Measurements from ENCODE around the gene KCNK7.
"Not testable (repeated sequence)": the region's sequence is repeated elsewhere in the genome, so short reads cannot be mapped to it uniquely, and the experiment has no call there.

Gene KCNK7

DNA sequence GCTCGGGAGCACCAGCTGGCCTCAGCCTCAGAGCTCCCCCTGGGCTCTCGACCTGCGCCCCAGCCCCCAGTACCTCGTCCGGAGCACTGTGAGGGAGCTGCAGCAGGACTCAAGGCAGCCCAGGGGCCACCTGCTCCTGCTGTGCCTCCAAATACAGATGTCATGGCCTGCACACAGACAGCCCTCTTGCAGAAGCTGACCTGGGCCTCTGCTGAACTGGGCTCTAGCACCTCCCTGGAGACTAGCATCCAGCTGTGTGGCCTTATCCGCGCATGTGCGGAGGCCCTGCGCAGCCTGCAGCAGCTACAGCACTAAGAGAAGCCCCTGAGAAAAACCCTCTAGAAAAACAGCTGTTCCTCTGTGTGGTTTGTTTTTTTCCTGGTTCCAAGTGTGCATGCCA is 24.2 kb downstream of the KCNK7 start:
- no peak for DNase-seq

DNA sequence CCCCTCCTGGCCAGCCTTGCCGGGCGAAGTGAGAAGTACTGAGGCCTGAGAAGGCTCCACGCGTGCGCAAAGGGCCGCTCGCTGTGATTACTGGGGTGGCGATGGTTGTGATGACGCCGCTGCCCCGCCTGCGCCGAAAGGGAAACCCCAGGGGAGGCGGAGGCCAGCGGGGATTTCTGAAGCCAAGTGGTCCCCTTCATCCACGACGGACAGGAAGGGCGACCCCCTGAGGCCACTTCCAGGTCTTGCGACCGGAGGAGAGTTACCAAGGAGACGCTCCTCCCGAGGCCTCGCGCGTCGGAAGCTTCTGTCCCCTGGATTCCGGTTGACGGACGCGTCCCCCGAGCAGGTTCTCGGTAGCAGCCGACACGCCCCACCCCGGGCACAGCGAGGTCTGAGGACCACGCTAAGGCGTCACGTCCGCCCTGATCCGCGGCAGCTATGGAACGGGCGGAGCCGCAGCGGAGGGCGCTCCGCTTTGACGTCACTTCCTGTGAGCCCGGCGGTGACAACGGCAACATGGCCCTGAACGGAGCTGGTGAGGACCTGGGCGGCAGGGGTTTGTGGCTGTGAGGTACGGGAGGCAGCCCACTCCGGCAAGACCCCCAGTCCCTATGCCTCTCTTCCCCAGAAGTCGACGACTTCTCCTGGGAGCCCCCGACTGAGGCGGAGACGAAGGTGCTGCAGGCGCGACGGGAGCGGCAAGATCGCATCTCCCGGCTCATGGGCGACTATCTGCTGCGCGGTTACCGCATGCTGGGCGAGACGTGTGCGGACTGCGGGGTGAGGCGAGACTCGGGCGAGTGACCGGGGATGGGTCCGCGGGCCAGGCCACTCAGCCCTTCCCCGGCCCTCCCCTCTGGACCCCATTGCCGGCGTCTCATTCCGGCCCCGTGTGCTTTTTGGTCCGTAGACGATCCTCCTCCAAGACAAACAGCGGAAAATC is 25.4 kb downstream of the KCNK7 start, which contains the start of gene ZNRD2:
Gene ZNRD2 (plus strand): TSS at position 505 of the 946 bp plus-strand sequence. CDS start 15 bp downstream, at position 520.
- peak; percentile 93 for DNase-seq

DNA sequence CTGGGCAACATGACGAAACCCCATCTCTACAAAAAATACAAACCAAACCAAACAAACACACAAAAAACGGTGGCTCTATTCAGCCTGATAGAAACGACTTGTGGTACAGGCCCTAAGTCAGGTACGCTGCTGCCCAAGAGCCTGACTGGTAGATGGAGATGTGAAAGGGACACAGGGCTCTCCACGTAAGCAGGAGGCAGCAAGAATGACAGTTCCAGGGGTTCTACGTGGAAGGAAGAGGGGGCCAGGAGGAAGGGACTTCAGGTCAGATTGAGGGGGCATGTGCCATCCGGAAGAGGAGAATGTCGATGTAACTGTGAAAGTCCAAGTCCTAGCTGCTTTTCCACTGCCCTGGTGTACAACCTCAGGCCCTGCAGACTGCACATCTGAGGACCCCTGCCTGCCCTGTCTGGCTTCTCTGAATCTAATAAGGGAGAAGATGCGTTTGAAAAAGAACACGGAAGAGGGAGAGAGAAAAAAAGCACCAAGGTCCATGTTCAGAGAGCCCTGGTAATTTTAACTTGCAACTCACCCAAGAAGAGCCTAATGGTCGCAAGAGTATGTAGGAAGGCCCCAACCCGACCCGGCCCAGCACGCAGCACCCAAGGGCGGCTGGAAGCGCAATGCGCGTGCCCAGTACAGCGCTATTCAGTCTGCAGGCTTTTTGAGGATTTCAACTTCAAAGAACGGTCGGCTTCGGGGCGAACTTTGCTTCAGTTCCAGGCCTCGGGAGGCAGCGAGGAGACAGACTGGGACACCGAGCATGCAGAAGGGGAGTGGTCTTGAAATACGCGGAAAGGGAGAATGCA is 26.2 kb downstream of the KCNK7 start:
- no peak for DNase-seq

DNA sequence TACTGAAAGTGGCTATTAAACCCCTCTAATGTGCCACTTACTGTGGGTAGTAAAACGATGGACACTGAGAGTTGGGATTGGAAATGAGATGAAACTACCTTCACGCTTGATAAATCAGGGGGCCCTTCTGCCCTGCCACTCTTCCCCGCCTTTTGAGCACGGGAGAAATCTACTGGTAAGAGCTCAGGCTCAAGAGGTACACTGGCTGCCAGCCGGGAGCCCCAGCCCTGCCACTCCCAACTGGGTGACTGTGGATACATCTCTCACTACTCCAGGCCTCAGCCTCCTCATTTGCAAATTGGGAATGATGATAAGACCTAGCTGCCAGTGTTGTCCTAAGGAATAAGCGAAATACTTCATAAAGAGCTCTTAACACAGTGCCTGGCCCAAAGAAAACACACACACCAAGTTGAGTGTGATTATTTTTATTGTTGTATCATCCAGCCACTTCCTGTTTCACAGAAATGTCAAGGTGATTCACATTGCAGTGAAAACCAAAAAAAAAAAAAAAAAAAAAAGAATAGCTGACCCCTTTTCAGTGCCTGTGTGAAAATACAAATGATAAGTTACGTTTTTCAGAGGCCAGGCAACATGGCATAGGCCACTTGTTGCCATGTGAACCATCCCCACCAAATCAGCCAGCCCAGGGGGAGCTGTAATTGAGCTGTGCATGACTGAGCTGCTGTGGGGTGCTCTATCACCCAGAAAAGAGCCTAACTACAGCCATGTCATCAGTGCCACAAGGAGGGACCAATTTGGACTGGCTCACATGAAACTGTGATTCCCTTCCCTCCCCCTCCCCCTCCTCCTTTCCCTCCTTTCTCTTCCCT is 29.8 kb downstream of the KCNK7 start:
- no peak for DNase-seq

DNA sequence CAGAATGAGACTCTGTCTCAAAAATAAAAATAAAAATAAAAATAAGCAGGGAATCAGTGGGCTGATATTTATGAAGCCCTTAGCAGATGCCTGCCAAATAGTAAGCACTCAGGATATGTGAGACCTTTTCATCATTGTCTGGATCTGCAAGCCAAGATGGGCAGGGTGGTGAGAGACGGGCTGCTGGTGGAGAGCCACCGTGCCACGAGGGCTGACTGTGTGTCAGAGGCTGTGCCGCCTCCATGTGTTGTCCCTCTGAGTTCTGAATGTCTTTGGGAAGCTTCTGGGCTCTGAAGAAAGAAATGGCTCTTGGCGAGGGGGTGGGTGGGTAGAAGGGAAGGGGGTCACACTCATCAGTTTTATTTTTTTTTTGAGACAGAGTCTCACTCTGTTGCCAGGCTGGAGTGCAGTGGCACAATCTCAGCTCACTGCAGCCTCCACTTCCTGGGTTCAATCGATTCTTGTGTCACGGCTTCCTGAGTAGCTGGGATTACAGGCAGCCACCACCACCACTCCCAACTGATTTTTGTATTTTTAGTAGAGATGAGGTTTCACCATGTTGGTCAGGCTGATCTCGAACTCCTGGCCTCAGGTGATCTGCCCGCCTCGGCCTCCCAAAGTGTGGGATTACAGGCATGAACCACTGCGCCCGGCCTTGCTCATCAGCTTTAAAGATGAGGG is 30.6 kb downstream of the KCNK7 start:
- DNase-seq, result not testable (repeated sequence)

DNA sequence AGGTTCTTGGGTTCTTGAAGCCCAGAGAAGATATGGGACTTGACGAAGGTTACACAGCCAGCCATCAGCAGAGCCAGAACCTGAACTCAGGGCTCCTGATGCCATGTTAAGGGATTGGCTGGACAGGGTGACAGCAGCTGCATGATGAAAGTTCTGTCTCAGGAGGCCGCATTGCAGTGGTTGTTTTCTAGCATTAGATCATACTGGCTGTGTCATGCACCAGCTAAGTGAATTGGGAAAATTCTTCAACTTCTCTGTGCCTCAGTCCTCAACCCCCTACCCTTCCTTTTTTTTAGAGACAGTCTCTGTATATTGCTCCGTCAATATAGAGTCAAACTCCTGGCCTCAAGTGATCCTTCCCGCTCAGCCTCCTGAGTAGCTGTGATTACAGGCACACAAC is 32.0 kb downstream of the KCNK7 start:
- DNase-seq, result no peak

DNA sequence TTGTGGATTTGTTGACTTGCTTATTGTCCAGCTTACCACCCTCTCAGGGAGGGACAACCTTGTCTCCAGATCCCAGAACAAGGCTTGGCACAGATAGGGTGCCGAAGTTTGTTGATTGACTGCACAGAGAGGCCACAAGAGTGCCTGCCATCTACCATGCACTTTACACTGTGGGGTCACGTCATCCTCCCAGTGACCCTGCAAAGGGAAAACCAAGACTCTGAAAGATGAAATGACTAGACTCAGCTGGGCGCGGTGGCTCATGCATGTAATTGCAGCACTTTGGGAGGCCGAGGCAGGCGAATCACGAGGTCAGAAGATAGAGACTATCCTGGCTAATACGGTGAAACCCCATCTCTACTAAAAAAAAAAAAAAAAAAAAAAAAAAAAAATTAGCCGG is 32.8 kb downstream of the KCNK7 start:
- DNase-seq, result no peak

DNA sequence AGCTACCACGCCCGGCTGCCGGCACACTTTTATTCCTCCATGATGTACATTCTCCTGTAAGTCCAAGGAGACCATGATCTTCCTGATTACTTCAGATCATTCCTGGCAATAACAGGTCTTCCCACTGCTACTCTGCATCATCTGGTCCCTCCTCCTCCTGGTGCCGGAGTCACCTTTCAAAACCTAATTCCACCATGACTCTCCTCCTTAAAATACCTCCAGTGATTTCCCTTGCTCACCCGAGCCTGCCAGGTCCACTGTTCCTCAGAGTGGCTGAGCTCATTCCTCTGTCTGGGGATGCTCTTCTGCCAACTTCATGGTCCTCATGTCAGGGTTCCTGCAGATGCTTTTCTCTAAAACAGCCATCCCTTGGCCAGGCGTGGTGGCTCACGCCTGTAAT is 33.6 kb downstream of the KCNK7 start:
- no peak for DNase-seq

DNA sequence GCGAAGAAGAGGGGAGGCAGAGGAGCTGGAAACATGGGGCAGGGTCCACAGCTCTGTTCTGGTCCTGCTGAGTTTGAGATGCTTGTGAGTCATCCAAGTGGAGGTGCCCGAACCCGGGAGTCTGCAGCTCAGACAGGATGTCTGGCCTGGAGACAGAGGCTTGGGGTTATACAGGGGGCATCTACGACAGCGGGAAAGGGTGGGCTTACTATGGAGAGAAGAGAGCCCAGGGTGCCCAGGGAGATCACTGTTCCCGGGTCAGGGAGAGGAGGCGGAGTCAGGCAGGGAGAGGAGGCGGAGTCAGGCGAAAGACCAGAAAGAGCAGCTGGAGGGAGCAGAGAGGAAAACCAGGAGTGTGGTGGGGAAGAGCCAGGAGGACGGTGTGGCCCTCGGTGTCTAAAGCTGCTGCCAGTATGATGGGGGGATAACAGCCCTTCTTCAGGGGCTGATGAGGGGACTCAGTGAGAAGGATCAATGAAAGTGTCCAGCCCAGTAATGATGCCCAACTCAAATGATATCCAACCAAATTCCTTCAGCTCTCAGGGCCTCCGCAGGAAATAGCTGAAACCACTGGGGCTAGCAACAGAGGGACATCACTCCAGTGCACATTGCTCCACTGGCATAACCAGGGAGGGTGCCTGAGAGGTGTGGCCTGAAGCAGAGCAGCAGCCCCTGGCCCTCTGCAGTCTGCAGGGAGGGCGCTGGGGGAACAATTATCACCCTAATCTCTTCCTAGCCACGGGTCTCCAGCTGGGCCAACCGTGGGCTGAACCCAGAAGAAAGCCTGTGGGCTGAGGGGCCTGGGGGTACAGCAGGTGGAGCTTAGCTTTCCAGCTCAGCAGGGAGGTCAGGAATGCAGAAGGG is 34.8 kb downstream of the KCNK7 start:
- DNase-seq, result no peak

DNA sequence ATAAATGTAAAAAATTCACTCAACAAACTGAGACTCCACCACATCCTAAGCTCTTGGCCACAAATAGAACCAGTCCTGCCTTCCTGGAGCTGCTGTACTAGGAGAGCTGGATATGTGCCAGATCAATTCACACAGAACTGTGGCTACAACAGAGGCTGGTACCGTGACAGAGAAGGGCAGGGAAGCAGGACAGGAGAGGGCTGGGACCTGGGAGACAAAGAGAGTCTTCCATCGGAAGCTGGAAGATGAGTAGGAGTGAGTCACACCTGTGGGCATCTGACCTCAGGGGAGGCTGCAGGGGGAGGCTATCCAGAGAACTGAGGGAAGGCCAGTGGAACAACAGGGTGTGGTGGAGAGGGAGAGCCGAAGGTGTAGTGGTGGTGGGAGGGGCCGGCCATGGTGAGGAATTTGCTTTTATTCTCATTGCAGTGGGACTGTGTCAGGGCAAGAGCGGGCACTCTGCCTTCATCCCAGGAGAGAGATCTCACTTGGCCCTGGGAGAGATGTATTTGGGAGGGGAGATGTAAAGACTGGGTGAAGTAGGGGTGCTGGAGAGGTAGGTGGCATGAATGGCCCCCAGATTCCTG is 35.6 kb downstream of the KCNK7 start:
- no peak for DNase-seq

DNA sequence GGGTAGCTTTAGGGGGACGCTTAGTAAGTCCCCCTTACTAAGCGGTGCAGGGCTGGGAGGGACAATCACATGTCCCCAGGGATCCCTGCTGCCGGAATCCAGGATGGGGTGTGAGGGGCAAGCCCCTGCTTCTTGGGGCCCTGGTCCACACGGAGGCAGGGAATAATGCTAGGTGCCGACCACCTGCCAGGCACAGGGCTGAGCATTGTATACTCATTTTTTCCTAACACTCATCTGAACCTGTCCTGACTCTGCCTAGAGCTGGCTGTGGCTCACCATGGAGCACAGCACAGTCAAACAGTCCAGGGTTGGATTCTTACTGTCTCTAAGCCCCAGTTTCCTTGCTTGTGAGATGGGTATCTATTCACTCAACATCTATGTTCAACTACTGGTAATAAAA is 36.1 kb downstream of the KCNK7 start:
- DNase-seq, result no peak

DNA sequence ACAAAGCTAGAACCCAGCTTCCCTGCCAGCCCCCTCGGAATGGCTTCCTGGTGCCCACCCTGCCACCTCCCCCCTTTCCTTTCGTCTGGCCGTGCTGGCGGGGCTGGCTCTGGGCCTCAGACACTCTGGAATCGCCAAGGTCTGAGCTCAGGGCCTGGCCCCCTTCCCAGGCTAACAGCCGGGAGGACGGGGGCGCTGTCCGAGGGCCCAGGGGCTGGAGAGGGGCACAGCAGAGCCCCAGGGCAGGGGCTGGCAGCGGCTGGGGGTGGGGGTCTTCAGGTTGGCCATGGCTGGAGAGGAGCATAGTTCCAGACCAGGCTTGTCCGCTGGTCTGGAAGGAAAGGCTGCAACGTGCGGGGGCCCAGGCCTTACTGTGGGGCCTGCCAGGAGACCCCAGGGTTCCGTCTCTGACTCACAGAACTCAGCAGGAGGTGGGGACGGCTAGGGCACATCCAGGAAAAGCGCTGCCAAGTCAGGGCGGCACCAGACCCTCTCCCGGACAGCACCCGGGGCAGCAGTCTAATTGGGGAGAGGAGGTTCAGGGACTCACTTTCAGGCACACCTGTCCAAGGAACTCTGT is 36.6 kb downstream of the KCNK7 start:
- no peak for DNase-seq

DNA sequence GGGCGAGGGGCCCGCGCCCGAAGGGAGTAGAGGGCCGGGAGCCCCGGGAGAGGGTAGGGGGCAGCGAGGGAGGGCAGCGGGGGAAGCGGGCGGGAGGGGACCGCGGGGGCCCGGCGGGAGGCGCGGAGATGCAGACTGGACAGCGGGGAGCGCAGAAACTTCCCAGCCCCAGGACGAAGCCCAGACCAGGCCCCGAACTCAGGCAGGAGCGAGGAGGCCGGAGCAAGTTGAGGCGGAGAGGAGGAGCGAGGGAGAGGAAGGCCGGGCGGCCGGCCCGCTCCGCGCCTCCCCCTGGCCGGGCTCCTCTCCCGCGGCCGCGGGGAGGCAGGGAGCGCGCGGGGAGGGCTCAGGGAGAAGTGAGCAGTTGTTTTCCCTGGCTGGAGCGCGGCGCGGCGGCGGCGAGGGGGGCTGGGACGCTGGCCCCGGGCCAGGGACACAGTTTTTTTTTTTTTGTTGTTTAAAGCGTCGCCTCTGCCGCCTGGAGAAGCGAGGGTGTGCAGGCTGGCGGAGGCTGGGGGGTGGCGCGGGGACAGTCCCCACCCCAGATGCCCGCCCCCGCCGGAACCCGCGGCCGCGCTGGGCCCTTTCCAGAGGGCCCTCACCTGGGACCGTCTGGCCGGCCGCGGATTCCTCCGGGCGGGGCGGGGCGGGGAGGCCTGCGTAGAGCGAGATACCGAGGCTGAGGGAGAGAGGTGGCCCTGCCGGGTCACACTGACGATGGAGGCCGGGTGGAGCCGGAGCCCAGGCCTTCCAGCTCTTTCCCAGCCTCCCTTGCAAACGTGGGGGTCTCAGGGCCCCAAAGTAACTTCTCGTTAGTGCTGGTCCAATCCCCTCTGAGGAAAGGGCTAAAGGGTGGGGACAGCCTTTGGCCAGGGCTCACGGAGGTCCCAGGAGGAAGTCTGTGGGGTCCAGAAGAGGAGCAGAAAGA is 37.3 kb downstream of the KCNK7 start, which contains the start of gene LTBP3:
Gene LTBP3 (minus strand): TSS at position 358 of the 928 bp plus-strand sequence. CDS start 400 bp downstream, outside the sequence.
- DNase-seq, result no peak

DNA sequence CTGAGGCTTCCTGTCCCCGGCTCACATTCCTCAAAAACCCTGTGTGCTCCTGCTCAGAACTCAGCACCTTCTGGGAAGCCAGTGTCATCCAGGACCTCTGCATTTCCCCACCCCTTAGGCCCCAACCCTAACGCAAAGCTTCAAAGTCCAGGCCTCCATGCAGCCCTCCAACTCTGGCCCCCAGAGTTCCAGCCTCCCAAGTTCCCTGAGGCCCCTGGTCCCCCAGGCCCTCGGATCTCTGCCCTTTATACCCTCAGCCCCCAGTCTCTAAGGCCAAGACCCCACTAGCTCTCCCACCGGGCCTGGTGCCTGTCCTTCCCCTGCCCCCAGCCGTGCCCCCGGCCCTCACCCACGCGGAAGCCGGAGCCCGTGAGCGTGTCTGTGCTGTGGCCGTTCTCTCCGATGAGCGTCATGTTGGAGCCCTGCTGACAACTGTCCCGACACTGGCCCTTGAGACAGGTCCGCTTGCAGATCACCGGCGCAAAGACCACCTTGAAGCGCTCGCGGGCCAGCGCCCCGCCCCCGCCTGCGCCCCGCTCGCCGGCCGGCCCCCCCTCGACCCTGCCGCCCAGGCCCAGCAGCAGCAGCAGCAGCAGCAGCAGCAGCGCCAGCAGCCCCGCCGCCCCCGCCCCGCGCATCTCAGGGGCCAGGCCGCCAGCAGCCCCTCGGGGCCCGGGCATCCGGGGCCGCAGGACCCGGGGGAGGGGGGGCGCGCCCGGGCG is 38.2 kb downstream of the KCNK7 start:
- no peak for DNase-seq

DNA sequence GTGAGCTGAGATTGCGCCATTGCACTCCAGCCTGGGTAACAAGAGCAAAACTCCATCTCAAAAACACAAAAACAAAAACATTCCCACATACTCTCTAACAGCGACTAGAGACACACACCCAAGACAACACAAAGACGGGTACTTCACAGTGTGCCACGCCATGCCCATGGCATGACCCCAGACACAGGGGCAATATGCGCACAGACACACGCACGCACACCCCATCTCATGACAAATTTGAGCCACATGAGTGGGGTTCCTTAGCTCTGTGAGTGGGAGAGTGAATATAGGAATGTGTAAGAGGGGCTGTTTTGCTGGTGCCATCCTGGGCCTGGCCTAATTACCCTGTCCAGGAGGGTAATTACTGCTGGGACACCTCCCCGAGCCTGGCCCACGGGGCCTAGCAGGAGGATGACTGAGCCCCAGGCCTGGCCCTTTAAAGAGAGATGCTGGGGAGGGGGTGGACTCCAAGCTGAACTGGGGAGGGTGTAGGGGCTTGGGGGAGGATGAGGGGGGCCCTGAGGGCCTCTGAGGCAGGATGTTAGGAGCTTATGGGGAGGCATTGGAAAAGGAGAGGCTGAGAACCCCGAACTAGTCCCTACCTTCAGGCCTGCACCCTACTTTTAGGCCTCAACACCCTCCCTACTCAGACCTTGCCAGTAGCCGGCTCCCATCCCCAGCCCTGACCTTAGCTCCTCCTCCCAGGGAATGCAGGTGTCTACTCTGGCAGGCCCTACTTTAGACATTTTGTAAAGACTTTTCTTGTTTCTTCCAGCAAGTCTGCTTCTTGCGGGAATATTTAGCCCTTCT is 38.9 kb downstream of the KCNK7 start:
- no peak for DNase-seq

DNA sequence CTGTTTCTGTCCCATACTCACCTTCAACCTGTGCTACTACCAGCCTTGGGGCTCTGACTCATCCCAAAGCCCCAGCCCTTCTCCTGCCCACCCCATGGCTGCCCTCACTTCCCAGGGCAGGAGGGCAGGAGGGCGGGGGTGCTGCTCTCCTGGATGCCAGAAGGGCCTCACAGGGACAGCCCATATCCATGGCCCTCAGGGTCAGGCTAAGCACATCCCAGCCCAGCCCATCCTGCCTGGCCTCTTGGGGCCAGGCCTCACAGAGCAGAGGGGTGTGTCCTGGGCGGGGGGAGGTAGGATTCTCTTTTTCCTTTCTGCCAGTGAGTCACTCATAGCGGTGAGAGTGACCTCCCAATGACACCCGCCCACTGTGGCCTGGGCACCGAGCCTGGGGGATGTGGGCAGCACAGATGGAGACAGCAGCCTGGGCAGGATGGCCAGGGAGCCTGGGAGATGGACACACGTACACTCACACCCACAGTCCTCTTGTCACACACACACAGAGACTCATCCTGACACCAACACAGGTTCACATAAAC is 39.8 kb downstream of the KCNK7 start:
- DNase-seq, result no peak

DNA sequence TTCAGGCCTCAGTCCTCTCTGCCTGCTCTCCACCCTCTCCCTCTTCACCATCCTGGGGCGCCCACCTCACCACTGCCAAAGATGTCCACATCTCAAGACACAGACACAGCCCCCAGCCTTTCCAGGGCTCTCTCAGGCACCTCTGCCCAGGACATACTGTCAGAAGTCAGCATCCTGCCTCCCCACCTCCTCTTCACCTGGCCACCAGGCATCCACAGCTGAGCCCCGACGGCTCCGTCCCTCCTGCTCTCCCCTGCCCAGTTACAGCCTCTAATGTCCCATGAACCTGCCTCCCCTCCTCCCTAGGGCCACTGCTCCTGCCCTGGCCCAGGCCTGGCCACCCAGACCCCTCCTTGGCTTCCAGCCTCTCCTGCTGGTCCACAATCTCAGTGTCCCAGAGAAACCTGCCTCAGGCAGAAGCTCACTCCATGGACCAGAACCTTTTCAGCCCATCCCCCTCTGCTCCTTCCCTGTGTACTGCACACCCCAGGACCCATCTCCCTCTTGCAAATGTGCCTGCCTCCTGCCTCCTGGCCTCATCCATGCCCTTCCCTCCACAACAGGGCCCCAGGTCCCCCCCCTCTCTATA is 40.7 kb downstream of the KCNK7 start:
- DNase-seq, result no peak
